GM19193 (cell line): ENCODE measurements around the gene SH3TC1.

ENCODE experiments used
- POLR2A ChIP-seq: IDR thresholded peaks from 4 replicates; pipeline ENCODE4 v1.6.1; 2011; ENCODE audit not compliant: insufficient read depth, insufficient read length; ENCODE audit errors: extremely low read depth

SH3TC1 gene

GRCh38 chr4:8219236-8219635 is 20.1 kb downstream of the SH3TC1 start:
- no peak for TF ChIP-seq POLR2A

GRCh38 chr4:8220661-8221450 is 21.8 kb downstream of the SH3TC1 start:
- TF ChIP-seq POLR2A: no peak

- no peak for TF ChIP-seq POLR2A
Observed at GRCh38 chr4:8221476-8221875, 22.4 kb downstream of the SH3TC1 start.

- TF ChIP-seq POLR2A: no peak
Observed at GRCh38 chr4:8221985-8222384, 22.9 kb downstream of the SH3TC1 start.

GRCh38 chr4:8222609-8223388 is 23.7 kb downstream of the SH3TC1 start:
- TF ChIP-seq POLR2A: no peak

GRCh38 chr4:8224267-8224974 is 25.3 kb downstream of the SH3TC1 start:
- no peak for TF ChIP-seq POLR2A

- no peak for TF ChIP-seq POLR2A
Observed at GRCh38 chr4:8224975-8225625, 26.0 kb downstream of the SH3TC1 start.

- no peak for TF ChIP-seq POLR2A
Observed at GRCh38 chr4:8225706-8226443, 26.8 kb downstream of the SH3TC1 start.

- TF ChIP-seq POLR2A: no peak
Observed at GRCh38 chr4:8227201-8227770, 28.2 kb downstream of the SH3TC1 start.

GRCh38 chr4:8227771-8228318 is 28.8 kb downstream of the SH3TC1 start:
- no peak for TF ChIP-seq POLR2A

GRCh38 chr4:8228319-8229250 is 29.5 kb downstream of the SH3TC1 start:
- no peak for TF ChIP-seq POLR2A

GRCh38 chr4:8229331-8229975 is 30.4 kb downstream of the SH3TC1 start:
- TF ChIP-seq POLR2A: no peak

GRCh38 chr4:8230033-8230432 is 30.9 kb downstream of the SH3TC1 start:
- no peak for TF ChIP-seq POLR2A

- TF ChIP-seq POLR2A: no peak
Observed at GRCh38 chr4:8230891-8231290, 31.8 kb downstream of the SH3TC1 start.
